NCI-H2196 treated with DMSO at 0.1 percent for 48 hours (cell line): Measurements from ENCODE around the gene TMEM53.

Source experiments
- DNase-seq: peaks from one replicate; lab custom pipeline; 2025; ENCODE audit not compliant: unreplicated experiment; lab: John Stamatoyannopoulos, UW

TMEM53 gene

GRCh38 chr1:44631647-44632539 is 42.4 kb downstream of the TMEM53 start:
- DNase-seq, result peak; percentile 79

GRCh38 chr1:44631333-44631646 is 43.0 kb downstream of the TMEM53 start:
- DNase-seq, result no peak

DNA sequence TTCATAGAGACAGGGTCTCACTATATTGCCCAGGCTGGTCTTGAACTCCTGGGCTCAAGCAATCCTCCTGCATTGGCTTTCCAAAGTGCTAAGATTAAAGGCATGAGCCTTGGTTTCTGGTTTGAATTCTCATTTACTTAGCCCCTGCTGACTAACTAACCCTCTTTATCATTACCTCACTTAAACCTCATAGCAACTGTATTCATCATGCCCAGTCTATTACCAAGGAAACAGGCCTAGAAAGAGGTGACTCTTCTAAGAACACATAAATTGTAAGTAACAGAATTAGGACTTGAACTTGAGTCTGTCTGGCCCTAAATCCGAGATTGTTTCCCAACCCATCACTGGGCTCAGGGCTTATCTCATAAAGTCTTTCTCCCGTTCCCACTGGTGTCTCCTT is 44.2 kb downstream of the TMEM53 start:
- no peak for DNase-seq

DNA sequence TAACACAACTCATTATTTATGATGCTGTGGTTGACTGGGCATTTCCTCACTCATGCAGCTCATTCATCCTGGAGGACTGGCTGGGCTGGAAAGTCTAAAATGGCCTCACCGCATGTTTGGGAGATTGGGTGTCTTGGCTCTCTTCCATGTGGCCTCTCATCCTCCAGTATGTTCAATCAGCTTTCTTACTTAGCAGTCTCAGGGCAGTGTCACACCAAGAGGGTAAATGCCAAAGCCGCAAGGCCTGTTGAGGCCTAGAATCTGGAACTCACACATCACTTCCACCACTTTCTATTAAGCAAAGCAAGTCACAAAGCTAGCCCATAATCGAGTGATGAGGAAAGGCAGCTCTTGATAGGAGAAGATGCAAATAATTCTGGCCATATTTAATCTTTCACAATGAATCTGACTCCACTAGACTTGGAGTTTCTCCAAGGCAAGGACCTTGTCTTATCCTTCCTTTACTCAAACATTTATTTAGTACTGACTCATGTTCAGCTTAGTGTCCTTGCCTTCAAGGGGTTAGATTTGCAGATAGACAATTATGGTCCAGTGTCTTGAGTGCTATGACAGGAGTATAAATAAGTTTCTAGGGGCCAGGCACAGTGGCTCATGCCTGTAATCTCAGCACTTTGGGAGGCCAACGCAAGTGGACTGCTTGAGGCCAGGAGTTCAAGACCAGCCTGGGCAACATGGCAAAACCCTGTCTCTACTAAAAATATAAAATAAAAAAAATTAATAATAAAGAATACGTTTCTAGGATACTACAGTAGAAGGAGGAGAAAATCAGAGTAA is 45.1 kb downstream of the TMEM53 start:
- no peak for DNase-seq

DNA sequence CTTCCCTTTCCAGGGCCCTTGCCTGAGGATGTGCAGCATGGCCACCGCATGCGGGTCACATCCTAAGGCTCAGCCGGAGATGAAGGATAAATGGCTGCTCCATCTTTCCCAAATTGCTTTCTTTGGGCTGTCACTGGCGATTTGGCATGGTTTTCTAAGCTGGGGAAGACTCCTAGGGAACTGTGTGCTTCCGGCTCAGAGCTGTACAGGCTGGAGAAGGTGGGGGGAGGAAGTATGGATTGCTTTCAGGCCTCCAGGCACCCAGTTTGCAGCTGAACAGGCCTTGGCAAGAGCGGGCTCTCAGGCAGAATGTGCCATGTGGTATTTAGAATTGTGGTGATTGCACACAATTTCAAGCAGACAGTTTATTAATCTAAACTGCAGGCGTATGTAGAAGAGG is 48.9 kb downstream of the TMEM53 start:
- DNase-seq, result no peak

DNA sequence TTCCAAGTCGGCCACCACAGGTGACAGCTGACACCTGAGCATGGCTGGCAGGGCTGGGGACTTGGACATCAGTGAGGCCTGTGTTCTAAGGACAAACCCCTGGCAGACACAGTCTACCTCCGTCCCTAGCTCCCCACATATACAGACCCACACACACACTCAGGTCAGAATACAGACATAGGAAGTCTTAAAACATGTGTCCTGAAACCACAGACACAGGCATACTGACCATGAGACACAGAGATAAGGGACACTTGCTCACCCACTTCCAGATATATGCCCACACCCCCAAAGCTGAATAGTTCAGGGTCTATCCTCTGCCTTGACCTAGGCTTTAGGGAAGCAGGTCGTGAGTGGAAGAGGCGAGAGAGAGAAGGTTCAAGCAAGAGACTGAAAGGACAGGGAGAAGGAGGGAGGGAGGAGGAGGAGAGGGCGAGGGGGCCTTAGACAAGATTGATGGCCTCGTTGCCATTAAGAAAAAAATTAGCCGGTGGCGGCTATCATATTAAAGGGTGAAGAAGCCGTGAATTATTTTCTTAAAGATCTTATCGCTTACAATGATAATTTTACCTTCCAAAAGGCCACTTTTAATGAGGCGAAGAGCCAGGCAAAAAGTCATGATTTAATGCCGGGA is 49.9 kb downstream of the TMEM53 start:
- DNase-seq, result no peak

DNA sequence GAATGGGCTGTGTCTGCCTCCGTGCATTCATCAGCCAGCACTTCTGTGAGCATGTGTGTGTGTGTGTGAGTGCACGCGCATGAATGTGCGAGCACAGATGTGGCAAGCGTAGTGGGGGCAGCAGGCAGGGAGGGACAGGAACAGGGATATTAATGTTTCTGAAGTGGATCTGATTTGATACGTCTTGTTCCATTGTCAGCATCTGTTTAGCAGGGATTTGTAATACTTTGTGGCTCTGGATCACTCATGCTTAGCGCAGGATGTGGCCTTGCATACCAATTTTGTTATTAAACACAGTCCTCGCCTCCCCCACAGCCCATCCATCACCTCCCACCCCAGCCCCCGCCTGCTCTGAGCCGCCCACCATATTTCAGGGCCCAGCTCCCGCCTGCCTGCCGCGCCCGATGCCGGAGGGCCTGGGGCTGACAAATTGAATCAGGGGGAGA is 52.4 kb downstream of the TMEM53 start:
- DNase-seq, result no peak

GRCh38 chr1:44620072-44620471 is 54.2 kb downstream of the TMEM53 start:
- no peak for DNase-seq

DNA sequence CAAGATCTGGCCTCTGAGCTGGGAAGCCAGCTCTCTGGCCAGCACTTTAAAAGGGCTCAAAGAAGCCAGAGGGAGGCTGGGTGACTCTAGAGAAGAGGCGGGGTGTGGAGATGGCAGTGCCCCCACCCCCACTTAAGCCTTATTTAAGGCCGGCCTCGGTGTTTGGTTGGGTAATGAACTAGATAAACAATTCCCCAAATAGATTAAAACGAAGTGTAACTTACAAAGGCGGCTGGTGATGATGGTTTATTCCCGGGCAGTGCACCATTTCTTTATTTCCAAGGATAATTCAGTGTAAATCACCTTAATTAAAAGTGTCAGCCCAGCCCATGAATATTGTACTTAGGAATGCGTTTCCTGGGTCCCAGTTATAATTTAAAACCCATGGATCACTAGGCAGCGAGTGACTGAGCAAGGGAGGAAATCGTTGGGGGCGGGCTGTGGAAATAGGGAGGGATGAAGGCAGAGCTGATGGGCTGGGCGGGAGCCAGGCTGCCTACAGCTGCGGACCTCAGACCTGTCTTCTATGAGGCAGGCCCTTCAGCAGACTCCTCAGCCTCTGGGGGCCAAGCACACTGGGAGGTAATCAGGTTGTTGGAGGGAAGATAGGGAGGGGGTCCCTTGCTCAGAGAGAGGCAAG is 54.9 kb downstream of the TMEM53 start:
- no peak for DNase-seq

DNA sequence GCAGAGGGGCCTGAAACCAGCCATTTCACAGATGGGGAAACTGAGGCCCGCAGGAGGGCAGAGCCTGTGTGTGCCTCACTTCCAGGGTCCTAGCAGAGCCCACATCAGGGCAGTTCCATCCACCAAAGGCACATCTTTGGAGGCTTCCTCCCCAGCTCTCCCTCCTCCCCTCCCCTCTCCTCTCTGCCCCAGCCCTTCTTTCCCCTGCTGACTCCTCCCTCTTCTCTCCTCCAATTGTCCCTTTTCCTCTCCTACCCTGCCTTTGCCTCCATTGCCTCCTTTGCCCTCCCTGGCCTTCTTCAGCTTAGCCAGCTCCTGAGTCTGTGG is 56.6 kb downstream of the TMEM53 start:
- DNase-seq, result no peak

DNA sequence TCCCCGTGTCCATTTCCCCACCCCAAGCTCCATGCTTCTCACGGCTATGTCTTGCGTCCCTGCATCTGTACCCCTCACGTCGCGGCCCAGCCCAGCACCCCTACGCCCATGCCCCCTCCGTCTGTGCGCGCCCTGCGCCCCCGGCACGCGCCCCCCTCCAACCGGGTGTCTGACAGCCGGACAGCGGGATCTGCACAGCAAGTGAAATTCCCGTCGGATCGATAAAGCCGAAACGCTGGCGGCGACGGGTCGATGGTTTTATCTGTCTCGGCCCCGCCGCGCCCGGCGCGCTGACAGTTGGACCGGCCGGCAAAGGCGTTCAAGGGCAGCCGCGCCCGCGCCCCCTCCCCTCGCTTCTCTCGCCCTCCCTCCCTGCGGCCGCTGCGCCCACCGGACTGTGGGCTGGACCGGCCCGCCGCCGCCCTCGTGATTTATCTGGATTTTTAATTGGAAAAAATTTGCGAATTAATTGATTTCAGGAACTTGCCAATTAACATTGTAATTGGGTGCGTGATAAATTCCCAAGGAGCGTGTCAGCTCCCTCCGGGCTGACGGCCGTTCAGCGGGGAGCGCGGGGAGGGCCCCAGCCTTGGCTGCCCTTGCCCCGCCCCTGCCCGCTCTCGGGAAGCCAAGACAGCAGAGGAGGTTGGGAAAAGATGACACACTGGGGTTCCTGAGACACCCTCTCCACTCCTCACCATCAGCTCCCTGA is 57.1 kb downstream of the TMEM53 start:
- no peak for DNase-seq

GRCh38 chr1:44616284-44616990 is 57.8 kb downstream of the TMEM53 start:
- no peak for DNase-seq

DNA sequence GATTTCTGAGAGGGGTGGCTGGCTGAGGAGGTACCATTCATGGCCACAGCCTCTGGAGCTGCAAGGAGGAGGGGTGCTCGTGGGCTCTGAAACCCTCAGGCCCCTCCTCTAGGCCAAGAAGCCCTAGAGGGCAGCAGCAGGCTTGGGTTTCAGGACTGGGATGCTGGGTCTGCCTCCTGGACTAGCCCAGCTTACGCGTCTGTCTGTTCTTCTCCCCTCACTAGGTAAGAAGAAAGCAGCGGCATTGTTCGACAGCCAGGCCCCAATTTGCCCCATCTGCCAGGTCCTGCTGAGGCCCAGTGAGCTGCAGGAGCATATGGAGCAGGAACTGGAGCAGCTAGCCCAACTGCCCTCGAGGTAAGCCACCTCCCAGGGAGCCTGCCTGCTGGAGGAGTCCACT is 60.3 kb downstream of the TMEM53 start:
- no peak for DNase-seq

- no peak for DNase-seq
Measured at GRCh38 chr1:44611866-44612265, 62.4 kb downstream of the TMEM53 start.

DNA sequence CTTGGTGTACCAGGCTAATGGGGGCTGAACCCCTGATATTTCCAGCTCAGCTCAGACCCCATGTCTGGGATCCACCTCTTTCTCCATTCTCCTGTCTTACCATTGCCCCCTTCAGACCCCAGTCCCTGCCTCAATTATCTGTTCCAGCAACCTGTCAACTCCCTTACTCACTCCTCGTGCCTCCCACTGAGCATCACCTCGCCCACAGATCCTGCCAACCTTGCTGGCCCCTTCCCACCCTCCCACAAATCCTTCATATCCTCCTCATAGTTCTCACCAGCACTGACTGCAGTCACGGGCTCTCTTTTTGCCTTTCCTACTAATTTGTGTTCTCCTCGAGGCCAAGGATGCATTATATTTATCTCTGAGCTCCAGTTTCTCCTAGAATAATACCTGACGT is 62.9 kb downstream of the TMEM53 start:
- no peak for DNase-seq

DNA sequence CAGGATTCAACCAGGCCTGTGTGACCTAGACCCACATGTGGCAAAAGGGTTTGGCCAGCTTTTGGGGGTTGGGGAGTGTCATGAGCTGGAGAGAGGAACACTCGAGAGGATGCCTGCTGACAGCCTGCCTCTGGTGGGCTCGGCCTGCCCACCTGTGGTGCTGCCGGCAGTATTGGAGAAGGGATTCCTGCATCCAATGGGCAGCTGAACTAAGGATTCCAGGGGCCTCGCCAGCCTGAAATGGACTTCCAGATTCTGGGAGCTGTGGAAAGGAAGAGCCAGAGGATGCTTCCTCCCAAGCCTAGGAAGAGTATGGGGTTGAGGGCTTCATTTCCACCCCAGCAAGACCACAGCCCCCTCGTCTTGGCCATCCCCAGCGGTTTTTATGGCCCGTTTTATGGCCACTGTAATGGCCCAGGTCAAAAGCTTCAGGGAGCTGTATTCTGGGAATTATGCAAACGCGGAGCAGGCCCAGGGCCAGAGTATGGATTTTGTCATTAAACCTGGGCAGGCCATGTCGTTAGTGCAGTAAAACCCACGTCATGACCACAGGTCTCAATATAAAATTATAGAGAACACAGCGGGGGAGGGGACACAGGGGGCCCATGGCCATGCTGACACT is 63.6 kb downstream of the TMEM53 start:
- DNase-seq, result no peak

GRCh38 chr1:44609768-44610526 is 64.3 kb downstream of the TMEM53 start:
- DNase-seq, result no peak

GRCh38 chr1:44609412-44609767 is 64.9 kb downstream of the TMEM53 start:
- no peak for DNase-seq

DNA sequence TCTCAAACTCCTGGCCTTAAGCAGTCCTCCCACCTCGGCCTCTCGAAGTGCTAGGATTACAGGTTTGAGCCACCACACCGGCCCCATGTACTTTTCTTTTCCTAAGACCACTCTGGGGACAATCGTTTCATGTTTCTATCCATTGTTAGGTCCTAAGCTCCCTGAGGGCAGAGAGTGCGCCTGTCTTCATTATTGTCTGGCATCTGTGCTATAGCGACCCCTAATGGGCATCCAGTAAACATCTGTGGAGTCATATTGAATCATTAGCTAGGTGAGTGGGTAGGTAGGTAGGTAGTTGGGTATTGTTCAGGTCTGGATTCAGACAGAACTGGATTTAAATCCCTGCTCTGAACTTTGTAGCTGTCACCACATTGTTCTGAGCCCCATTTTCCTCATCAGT is 66.1 kb downstream of the TMEM53 start:
- DNase-seq, result no peak
